Stomach (tissue), 9 donors: ENCODE results near the gene NAA38. TPM values are rescaled to one million over a fixed set of nuclear protein-coding genes. Genes with fewer than 3 reads are reported as not detected.

Experiments used
- DNase-seq, 2 donors: peaks; one replicate each; pipeline versions ENCODE4 v3.0.0 to v3.0.0-alpha.2; 2013 to 2019
- H3K27ac ChIP-seq, 5 donors: fragments of 200-600 bp in 4 of 5; sonication (generic) in 4 of 5; one replicate each; pipeline ENCODE4 v1.5.1; 2013 to 2019; ENCODE audit warnings: mild to moderate bottlenecking in 1 of 5, moderate library complexity in 1 of 5
- H3K27me3 ChIP-seq, 3 donors: fragments of 200-600 bp; sonication (generic); one replicate each; pipeline ENCODE4 v1.5.1; 2017 to 2019; ENCODE audit warnings: mixed run types in 1 of 3
- H3K36me3 ChIP-seq, 4 donors: fragments of 200-600 bp; sonication (generic); 1 replicate in 3 of 4; 2 replicates in 1 of 4; pipeline ENCODE4 v1.5.1; 2016 to 2019
- H3K4me1 ChIP-seq, 4 donors: fragments of 200-600 bp; sonication (generic); one replicate each; pipeline ENCODE4 v1.5.1; 2016 to 2019
- H3K4me3 ChIP-seq, 4 donors: fragments of 200-600 bp; sonication (generic) in 3 of 4; one replicate each; pipeline ENCODE4 v1.5.1; 2016 to 2019; ENCODE audit warnings: mild to moderate bottlenecking in 1 of 4
- H3K9me3 ChIP-seq, 4 donors: fragments of 200-600 bp; sonication (generic); one replicate each; pipeline ENCODE4 v1.5.1; 2016 to 2019
- EP300 ChIP-seq: sonication (generic); formaldehyde crosslinking; IDR thresholded peaks from one replicate; pipeline ENCODE4 v1.6.1; 2017; ENCODE audit warnings: antibody characterized with exemption
- POLR2A ChIP-seq, 4 donors: fragments of 450-650 bp; IDR thresholded peaks; one replicate each; pipeline ENCODE4 v1.6.1; 2016; ENCODE audit warnings: antibody characterized with exemption in 4 of 4, control low read depth in 2 of 4, mild to moderate bottlenecking in 1 of 4, moderate library complexity in 1 of 4
- POLR2AphosphoS5 ChIP-seq, 3 donors: sonication (generic); formaldehyde crosslinking; IDR thresholded peaks; one replicate each; pipeline ENCODE4 v1.6.1; 2016; ENCODE audit warnings: antibody characterized with exemption in 3 of 3
- WGBS, 5 donors: extraction: QIAGEN DNeasy Blood & Tissue Kit in 3 of 5; methylation state at CpG; one replicate each; pipeline versions ENCODE4 v1.1.5 to v1.1.7; 2013 to 2018; 5-methylcytosine and 5-hydroxymethylcytosine counted together
- intact Hi-C: fragments of 100-400 bp; cut with DNase I; formaldehyde crosslinking; loops from one replicate; pipeline ENCODE4 v1.15.1; 2023; ENCODE audit warnings: low total_unique reads
- polyA plus RNA-seq, 3 donors: library from polyadenylated mRNA; stranded (reverse); fragments of 200-250 nt; gene quantifications; one replicate each; pipeline ENCODE4 v1.2.3, GENCODE V29; 2013
- total RNA-seq, 5 donors: library from RNA; depleted of rRNA; stranded (reverse); fragments of >200 nt; gene quantifications; one replicate each; pipeline versions ENCODE4 v1.1.0 to v1.2.3, GENCODE V29; 2014 to 2016
- TF ChIP-seq, protein P1 (sequence below), 7 experiments: fragments of 450-650 bp in 4 of 7; fragments of 200-600 bp in 3 of 7; sonication (generic) in 3 of 7; IDR thresholded peaks; one replicate each; pipeline ENCODE4 v1.5.1; 2016 to 2019; ENCODE audit warnings: antibody characterized with exemption in 7 of 7, control low read depth in 2 of 7, mild to moderate bottlenecking in 1 of 7
- donor health status: healthy with polysubstance abuse.
- donor health status: Bipolar disorder and iron deficiency.
- donor health status: healthy.

NAA38 gene
- total and polyA plus RNA-seq, 8 donors, result 42.0 to 281 (median 126) TPM

GRCh38 chr17:7862692-7863437 lies 5.5 kb upstream of the NAA38 start:
- Histone ChIP-seq H3K4me3 (no peak overlapping the region), H3K4me1 (peaks cover 19 to 39% (median 32%) of the 10 kb centered on the region in 4 donors), H3K27me3 (no peaks in the 10 kb centered on the region), H3K9me3 (no peaks in the 10 kb centered on the region), H3K36me3 (peaks cover 0 to 30% (median 15%) of the 10 kb centered on the region in 4 donors), H3K27ac (peak overlapping the region in 3 of 5 donors; percentile 7 to 34 (median 18))
- peak in 1 of 2 donors; percentile 77 for DNase-seq
- intact Hi-C loops, result no loop called here
- 13 to 23% (median 18%) methylated on average over 3 of the region's 3 CpGs for WGBS, 5 donors
- TF ChIP-seq POLR2AphosphoS5 (IDR thresholded peaks at IDR 0.05) (no peak), EP300 (no peak)
- TF ChIP-seq, protein P1, sequence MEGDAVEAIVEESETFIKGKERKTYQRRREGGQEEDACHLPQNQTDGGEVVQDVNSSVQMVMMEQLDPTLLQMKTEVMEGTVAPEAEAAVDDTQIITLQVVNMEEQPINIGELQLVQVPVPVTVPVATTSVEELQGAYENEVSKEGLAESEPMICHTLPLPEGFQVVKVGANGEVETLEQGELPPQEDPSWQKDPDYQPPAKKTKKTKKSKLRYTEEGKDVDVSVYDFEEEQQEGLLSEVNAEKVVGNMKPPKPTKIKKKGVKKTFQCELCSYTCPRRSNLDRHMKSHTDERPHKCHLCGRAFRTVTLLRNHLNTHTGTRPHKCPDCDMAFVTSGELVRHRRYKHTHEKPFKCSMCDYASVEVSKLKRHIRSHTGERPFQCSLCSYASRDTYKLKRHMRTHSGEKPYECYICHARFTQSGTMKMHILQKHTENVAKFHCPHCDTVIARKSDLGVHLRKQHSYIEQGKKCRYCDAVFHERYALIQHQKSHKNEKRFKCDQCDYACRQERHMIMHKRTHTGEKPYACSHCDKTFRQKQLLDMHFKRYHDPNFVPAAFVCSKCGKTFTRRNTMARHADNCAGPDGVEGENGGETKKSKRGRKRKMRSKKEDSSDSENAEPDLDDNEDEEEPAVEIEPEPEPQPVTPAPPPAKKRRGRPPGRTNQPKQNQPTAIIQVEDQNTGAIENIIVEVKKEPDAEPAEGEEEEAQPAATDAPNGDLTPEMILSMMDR (IDR thresholded peaks at IDR 0.05), result peak in 6 of 7 experiments; percentile 34 to 95 (median 85)

DNA sequence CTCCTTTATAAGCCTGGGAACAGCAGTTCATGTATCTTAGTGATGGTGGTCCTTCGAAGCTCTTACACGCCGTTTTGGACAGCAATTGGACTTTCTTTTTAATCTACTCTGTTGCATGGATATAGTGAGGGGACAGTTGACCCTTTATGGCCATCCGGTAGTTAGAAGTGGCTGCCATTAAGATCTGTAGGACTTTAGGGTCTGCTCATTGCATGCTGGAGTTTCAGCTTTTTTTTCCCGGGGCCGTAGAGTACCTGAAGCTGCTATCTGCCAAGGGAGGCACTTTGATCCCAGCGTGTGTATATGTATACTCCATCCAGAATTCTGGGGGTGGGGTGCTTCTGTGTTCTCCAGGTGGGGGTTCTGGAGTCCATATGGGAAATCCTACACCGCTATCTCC lies 1.7 kb upstream of the NAA38 start:
- H3K4me1 ChIP-seq, result peaks cover 36 to 59% (median 49%) of the 10 kb centered on the region in 4 donors
- peak overlapping the region in 3 of 5 donors; percentile 94 to 96 (median 94) for H3K27ac ChIP-seq
- H3K4me3 ChIP-seq, result peak overlapping the region; percentile 64 to 77 (median 68)
- H3K9me3 ChIP-seq, result no peaks in the 10 kb centered on the region
- intact Hi-C loops, result loop anchor here (10.0 kb wide), 1 partner anchor 114 kb away; no protein-coding TSS in a partner anchor
- no peak for TF ChIP-seq POLR2AphosphoS5 (IDR thresholded peaks at IDR 0.05)
- no peak for TF ChIP-seq POLR2A (IDR thresholded peaks at IDR 0.05)
- TF ChIP-seq EP300, result no peak
- TF ChIP-seq, protein P1 (IDR thresholded peaks at IDR 0.05), result no peak
- peak in 1 of 2 donors; percentile 7 for DNase-seq
- WGBS, 5 donors, result 69 to 80% (median 75%) methylated on average over 8 of the region's 8 CpGs
- H3K36me3 ChIP-seq, result peaks cover under 1 to 35% (median 25%) of the 10 kb centered on the region in 4 donors
- no peaks in the 10 kb centered on the region for H3K27me3 ChIP-seq

- intact Hi-C loops, result loop anchor here (10.0 kb wide), 1 partner anchor 114 kb away; no protein-coding TSS in a partner anchor
- TF ChIP-seq, protein P1 (IDR thresholded peaks at IDR 0.05), result peak in 4 of 7 experiments; percentile 24 to 49 (median 44)
- TF ChIP-seq POLR2A (IDR thresholded peaks at IDR 0.05), result no peak
Measured at GRCh38 chr17:7858522-7858810, 1.1 kb upstream of the NAA38 start.

DNA sequence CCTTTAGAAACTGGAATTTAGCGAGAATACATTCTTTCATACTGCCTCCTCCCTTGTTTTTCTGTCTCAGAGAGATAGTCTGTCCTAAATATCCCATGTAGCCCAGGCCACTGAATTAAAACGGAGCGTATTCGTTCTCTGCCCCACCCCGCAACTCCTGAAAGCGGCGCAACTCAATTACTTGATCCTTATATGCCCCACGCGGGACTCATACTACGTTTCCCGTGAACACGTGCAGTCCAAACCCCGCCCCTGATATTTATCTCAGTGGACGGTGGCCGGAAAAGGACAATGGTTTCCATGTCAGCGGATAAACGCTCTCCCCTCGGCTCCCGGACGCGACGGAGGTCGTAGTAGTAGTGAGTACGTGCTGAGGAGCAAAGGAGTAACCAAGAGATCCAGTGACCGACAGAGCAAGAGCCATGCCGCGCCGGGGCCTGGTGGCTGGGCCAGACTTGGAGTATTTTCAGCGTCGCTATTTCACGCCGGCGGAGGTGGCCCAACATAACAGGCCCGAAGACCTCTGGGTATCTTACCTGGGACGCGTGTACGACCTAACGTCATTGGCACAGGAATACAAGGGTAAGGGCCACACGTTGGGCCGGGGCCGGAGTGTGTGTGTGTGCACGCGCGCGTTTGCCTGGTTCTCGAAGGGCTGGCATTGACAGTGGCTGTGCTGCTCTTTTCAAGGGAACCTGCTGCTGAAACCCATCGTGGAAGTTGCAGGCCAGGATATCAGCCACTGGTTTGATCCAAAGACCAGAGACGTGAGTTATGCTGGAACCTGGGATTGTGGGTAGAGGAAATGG lies 558 bp upstream of the NAA38 start, which contains the start of gene CYB5D1:
Gene CYB5D1, plus strand, starts transcription at position 291 of the 809 bp plus-strand sequence. Its CDS starts 132 bp downstream, at position 423.
- Histone ChIP-seq H3K4me1 (peaks cover 34 to 50% (median 41%) of the 10 kb centered on the region in 4 donors), H3K27ac (peak within 1 kb of the TSS; percentile 93 to 96 (median 94)), H3K4me3 (peak within 1 kb of the TSS; percentile 64 to 77 (median 68)), H3K36me3 (peaks cover 12 to 46% (median 35%) of the 10 kb centered on the region in 4 donors), H3K9me3 (no peaks in the 10 kb centered on the region), H3K27me3 (no peaks in the 10 kb centered on the region)
- WGBS, 5 donors, result 0 to 3% (median 2%) methylated on average over 47 to 48 of the region's 48 CpGs
- peak; percentile 92 to 97 for DNase-seq
- TF ChIP-seq POLR2A (IDR thresholded peaks at IDR 0.05) (peak in 1 of 4 donors; percentile 49), POLR2AphosphoS5 (IDR thresholded peaks at IDR 0.05) (peak; percentile 70 to 93 (median 78)), EP300 (no peak)
- TF ChIP-seq, protein P1 (IDR thresholded peaks at IDR 0.05), result peak in 1 of 7 experiments; percentile 36
- intact Hi-C loops, result loop anchor here (10.0 kb wide), 1 partner anchor 113 kb away; no protein-coding TSS in a partner anchor

More at GRCh38 chr17:7858522-7858810, 1.1 kb upstream of the NAA38 start:
- WGBS, 5 donors, result 19 to 32% (median 23%) methylated on average over 20 of the region's 20 CpGs
- H3K36me3 ChIP-seq, result peaks cover 6 to 41% (median 29%) of the 10 kb centered on the region in 4 donors
- H3K4me1 ChIP-seq, result peaks cover 36 to 56% (median 46%) of the 10 kb centered on the region in 4 donors
- H3K4me3 ChIP-seq, result peak overlapping the region; percentile 64 to 77 (median 68)
- no peaks in the 10 kb centered on the region for H3K27me3 ChIP-seq
- DNase-seq, result peak in 1 of 2 donors; percentile 79
- peak overlapping the region; percentile 93 to 96 (median 94) for H3K27ac ChIP-seq
- H3K9me3 ChIP-seq, result no peaks in the 10 kb centered on the region
